CD4-positive, alpha-beta T cell treated with Interleukin-12 subunit alpha and Interleukin-12 subunit beta, for 1 hour (primary cell): ENCODE measurements around the gene SNX6.
"Not testable (repeated sequence)": the region's sequence is repeated elsewhere in the genome, so short reads cannot be mapped to it uniquely, and the experiment has no call there.

Experiments
- DNase-seq: peaks from one replicate; pipeline ENCODE4 v3.0.0-alpha.2; 2020

SNX6 gene

DNA sequence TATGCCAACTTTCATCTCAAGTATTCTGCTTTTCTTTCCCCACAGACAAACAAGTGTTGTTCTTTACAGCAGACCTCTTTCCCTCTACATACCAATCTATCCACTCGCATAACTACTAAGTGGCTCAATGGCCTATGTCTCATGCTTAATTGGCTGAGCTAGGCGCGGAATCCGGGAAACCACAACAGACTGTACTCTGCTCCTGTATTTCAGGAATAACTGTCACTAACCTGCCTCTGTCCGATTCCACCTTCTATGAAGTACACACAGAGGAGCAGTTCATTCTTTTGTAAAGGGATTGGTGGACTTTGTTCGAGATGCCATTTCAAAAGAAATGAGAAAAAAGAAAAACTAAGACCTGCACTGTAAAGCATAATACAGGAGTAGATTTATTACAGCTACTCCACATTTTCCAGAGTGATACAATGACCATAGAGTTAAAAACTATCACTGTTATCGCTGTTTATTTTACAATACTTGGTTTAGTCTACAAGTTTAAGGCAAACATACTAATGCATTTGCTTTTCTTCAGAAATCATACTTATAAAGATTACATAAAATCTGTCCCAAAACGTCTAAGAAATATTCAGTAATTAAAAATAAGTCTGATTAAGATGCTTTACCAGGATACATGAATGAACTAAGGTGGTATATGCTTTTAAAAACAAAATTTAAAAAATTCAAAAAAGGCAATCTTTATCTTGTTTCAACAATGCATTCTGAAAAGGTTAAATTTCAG is 67.7 kb downstream of the SNX6 start:
- DNase-seq: not testable (repeated sequence)

DNA sequence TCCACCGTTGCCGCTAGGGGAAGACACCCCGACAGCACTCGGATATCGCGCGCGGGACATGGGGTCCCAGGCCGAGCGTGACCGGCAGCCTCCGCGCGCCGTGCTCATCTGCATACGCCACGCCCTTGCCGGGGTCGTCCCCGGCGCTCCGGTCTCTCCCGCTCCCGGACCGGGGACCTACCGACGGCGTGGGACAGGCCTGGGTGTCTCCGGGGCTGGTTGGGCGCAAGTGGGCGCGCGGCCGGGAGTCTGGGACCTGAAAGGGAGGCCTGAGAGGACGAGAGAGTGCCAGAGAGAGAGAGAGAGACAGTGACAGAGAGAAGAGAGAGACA is 73.5 kb downstream of the SNX6 start:
- DNase-seq: not testable (repeated sequence)

DNA sequence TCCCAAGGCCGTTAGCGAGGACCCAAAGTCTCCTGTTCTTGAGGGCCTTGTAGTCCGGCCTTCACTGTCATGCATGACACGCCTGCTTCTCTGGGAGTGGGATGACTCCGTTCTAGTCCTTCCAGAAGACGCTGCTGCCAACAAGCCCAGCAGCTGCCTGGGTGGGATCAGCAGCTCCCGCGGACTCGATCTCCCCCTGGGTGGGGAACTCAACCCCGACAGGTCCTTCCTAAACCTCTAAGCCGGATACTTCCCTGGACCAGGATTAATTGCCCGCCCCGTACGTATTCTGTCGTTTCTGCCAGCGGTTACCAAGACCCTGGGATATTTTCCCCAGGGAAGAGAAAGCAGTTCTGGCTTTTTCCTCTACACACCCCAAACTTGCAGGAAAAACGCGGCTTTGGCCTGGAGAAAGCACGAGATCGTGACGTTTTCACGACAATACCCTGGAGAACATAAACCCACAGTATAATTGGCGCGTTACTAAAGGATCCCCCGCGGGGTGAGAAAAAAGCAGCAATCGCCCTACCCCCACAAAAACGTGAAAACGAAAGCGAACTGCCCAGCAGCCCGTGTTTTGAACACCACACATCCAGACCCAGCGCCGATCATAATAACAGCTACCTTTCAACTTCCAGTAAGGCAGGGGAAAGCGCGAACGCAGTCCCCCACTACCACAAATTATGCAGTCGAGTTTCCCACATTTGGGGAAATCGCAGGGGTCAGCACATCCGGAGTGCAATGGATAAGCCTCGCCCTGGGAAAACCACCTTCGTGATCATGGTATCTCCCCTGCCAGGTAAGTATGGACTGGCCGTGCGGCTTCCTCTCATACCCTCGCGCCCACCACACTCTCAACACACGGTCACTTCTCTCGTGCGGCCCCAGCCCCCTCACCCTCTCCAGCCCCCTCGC is 74.1 kb downstream of the SNX6 start:
- not testable (repeated sequence) for DNase-seq

DNA sequence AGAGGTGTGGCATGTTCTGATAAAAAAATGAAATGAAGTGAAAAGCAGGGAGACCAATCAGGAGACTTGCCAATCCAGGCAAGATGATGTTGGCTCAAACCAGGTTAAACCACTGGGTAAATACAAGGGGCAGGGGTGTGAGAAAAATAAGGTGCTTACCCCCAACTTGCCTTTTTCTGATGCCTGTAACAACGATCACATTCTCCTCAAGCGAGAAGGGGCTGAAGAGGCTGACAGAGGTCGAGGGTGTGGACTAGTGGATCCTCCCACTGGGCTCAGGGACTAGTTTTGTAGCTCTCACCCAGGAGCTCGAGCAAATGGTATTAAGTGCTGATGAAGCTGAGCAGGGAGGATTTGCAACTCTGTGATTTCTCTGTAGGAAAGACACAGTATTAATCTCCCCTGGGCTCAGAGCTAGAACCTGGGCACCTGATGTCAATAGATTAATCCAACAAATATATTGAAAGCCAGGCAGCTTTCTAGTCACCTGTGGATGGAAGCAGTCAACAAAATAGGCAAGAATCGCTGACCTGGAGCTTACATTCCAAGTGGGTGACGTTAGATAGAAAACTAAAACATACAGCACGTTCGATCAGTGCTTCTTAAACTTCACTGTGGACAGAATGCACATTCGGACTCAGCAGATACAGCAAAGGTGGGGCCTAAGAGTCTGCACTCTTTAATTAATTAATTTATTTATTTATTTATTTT is 75.3 kb downstream of the SNX6 start:
- DNase-seq: peak; percentile 24

GRCh38 chr14:34549276-34549966 is 80.5 kb downstream of the SNX6 start:
- DNase-seq: not testable (repeated sequence)

GRCh38 chr14:34548472-34548981 is 81.4 kb downstream of the SNX6 start:
- peak; percentile 31 for DNase-seq

DNA sequence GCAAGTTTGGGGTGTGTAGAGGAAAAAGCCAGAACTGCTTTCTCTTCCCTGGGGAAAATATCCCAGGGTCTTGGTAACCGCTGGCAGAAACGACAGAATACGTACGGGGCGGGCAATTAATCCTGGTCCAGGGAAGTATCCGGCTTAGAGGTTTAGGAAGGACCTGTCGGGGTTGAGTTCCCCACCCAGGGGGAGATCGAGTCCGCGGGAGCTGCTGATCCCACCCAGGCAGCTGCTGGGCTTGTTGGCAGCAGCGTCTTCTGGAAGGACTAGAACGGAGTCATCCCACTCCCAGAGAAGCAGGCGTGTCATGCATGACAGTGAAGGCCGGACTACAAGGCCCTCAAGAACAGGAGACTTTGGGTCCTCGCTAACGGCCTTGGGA is 82.8 kb downstream of the SNX6 start:
- DNase-seq: not testable (repeated sequence)

DNA sequence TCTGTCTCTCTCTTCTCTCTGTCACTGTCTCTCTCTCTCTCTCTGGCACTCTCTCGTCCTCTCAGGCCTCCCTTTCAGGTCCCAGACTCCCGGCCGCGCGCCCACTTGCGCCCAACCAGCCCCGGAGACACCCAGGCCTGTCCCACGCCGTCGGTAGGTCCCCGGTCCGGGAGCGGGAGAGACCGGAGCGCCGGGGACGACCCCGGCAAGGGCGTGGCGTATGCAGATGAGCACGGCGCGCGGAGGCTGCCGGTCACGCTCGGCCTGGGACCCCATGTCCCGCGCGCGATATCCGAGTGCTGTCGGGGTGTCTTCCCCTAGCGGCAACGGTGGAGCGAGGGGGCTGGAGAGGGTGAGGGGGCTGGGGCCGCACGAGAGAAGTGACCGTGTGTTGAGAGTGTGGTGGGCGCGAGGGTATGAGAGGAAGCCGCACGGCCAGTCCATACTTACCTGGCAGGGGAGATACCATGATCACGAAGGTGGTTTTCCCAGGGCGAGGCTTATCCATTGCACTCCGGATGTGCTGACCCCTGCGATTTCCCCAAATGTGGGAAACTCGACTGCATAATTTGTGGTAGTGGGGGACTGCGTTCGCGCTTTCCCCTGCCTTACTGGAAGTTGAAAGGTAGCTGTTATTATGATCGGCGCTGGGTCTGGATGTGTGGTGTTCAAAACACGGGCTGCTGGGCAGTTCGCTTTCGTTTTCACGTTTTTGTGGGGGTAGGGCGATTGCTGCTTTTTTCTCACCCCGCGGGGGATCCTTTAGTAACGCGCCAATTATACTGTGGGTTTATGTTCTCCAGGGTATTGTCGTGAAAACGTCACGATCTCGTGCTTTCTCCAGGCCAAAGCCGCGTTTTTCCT is 83.4 kb downstream of the SNX6 start:
- DNase-seq: not testable (repeated sequence)

DNA sequence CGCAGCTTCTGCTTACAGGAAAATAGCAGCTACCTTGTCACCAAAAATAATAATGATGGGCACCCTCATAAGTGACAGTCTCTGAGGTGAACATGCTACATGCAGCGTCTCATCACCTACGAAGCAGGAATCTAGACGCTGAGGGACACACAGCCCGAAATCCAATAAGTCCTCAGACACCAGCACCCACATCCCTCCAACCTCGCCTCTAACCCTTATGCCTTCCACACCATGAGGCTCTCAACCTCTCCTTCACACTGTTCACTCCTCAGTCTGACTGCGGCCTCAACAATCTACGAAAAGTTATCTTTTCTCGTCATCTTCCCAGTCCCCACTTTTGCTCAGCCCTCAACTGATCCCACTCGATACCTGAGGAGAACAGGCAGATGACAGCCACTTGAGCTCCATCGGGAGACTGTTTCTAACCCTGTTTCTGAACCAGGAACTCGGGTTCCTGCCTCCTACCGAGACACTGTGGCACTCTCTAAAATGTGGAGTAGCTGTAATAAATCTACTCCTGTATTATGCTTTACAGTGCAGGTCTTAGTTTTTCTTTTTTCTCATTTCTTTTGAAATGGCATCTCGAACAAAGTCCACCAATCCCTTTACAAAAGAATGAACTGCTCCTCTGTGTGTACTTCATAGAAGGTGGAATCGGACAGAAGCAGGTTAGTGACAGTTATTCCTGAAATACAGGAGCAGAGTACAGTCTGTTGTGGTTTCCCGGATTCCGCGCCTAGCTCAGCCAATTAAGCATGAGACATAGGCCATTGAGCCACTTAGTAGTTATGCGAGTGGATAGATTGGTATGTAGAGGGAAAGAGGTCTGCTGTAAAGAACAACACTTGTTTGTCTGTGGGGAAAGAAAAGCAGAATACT is 89.5 kb downstream of the SNX6 start:
- not testable (repeated sequence) for DNase-seq

GRCh38 chr14:34539407-34540180 is 90.4 kb downstream of the SNX6 start, which contains the start of gene EAPP:
TSS of gene EAPP (minus strand) at chr14:34539701. CDS start at chr14:34539628, 73 bp downstream.
- DNase-seq: peak; percentile 96

DNA sequence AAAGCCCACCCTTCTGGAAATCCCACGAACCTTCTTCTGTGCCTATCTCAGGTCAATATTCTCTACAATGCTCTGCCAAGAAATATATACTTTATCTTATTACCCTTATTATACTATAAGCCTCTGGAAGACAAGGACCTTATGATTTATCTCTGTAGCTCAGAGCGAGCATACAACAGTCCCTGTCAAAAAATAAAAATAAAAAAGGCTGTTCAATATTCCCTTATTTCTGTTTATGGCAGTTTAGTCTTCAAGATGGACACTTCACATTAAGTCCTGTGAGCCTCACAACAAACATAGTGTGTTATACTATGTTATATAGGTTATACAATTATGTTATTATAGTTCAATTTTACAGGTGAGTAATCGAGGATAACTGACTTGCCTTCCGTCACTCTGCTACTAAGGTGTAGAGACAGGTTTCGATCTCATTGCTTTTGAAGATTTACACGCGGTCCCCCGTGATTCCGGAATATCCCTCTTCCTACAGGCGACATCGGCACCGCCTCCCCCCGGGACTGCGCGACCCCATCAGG is 91.0 kb downstream of the SNX6 start:
- no peak for DNase-seq

DNA sequence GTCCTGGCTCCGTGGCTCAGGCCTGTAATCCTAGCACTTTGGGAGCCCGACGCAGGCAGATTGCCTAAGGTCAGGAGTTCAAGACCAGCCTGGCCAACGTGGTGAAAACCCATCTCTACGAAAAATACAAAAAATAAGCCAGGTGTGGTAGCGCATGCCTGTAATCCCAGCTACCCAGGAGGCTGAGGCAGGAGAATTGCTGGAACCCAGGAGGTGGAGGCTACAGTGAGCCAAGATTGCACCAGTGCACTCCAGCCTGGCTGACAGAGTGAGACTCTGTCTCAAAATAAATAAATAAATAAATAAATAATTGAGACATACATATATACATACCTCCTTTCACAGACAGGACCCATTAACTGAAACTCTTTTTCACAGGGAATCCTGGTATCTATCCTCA is 91.9 kb downstream of the SNX6 start:
- not testable (repeated sequence) for DNase-seq

- no peak for DNase-seq
These were observed 92.3 kb downstream of the SNX6 start for GRCh38 chr14:34537677-34538009.

DNA sequence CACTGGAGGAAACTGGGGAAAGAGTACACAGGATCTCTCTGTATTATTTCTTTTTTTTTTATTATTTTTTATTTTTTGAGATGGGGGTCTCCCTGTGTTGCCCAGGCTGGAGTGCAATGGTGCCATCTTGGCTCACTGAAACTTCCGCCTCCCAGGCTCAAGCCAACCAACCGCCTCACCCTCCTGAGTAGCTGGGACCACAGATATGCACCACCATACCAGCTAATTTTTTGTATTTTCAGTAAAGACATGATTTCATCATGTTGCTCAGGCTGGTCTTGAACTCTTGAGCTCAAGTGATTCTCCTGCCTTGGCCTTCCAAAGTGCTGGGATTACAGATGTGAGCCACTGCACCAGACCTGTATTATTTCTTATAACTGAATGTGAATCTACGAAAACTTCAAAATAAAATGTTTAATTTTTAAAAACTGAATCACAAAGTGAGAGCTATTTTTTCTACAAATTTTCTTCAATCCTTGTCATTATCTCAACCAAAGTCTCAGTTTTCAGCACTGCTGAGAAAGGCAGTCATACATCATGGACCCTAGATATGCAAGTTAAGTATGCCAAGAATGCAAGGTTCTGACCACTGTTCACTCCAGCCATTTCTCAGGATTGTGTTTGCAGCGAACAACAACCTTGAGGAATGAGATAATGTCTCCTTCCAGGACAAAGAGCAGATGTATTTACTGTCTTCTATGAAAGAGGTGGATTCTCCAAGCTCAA is 92.8 kb downstream of the SNX6 start:
- DNase-seq: no peak

DNA sequence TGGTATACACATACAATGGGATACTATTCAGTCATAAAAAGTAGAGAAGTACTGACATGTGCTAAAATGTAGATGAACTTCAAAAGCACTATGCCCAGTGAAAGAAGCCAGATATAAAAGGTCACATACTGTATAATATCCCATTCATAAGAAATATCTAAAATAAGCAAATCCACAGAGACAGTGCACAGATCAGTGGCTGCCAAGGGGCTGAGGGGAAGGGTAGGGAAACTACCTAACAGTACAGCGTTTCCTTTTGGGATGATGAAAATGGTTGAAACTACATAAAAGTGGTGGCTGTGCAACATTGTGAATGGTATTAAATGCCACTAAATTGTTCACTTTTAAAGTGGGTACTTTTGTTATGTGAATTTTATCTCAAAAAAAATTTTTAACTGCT is 102.4 kb downstream of the SNX6 start:
- no peak for DNase-seq

GRCh38 chr14:34524216-34524615 is 105.7 kb downstream of the SNX6 start:
- not testable (repeated sequence) for DNase-seq

- no peak for DNase-seq
These were observed 107.5 kb downstream of the SNX6 start for GRCh38 chr14:34522496-34522895.

DNA sequence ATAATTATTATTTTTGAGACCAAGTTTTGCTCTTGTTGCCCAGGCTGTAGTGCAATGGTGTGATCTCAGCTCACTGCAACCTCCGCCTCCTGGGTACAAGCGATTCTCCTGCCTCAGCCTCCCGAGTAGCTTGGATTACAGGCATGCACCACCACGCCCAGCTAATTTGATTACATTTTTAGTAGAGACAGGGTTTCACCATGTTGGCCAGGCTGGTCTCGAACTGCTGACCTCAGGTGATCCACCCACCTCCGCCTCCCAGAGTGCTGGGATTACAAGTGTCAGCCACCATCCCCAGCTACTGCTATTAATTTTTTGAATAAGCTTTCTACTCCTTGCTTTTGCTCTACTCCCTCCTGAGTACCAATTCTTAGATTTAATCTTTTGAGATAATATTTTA is 108.9 kb downstream of the SNX6 start:
- not testable (repeated sequence) for DNase-seq
